HCT116 (cell line): Measurements from ENCODE around the gene ARHGAP33. TPM values are rescaled to one million over a fixed set of nuclear protein-coding genes. Genes with fewer than 3 reads are reported as not detected.

Experiments
- ATAC-seq: fragments of 200-7000 bp; cut with Tn5 transposase; 2 replicates; pipeline ENCODE4 v1.9.1; 2020; ENCODE audit warnings: mild to moderate bottlenecking, moderate library complexity
- BruUV-seq: library from RNA; stranded (reverse); fragments of 400-500 nt; replicated peaks from 2 replicates; lab custom pipeline; 2021; lab: Mats Ljungman, UMichigan
- CTCF ChIA-PET: fragments of 300-600 bp; sonication (Branson Sonifier 250); formaldehyde crosslinking; loops from one replicate; lab custom pipeline; 2021; ENCODE audit warnings: antibody characterized with exemption; lab: Charles Lee
- POLR2A ChIA-PET: fragments of 300-600, 350-600 bp; sonication (Branson Sonifier 250); formaldehyde crosslinking; loops from one replicate; lab custom pipeline; 2021; ENCODE audit warnings: antibody characterized with exemption; lab: Charles Lee
- RAD21 ChIA-PET, 2 experiments: fragments of 300-600 bp; sonication (Branson Sonifier 250); formaldehyde crosslinking; loops; one replicate each; lab custom pipeline; 2023; ENCODE audit warnings: low total read pairs in 2 of 2; ENCODE audit not compliant: uncharacterized antibody in 2 of 2, unreplicated experiment in 2 of 2, low non-redundant PET in 1 of 2; lab: Charles Lee
- DNase-seq: peaks from one replicate; pipeline ENCODE4 v3.0.0-alpha.2; 2010; ENCODE audit warnings: low read depth, low spot score
- H2AFZ ChIP-seq: fragments of 200-600 bp; shearing (Covaris generic), sonication (generic); 2 replicates; pipeline ENCODE4 v1.6.1; 2017; ENCODE audit warnings: low read depth, mixed run types, mixed read lengths, antibody characterized with exemption, low read length; ENCODE audit not compliant: poor library complexity, severe bottlenecking
- H3K27ac ChIP-seq: 2 replicates; pipeline ENCODE4 v1.5.1; 2012; ENCODE audit warnings: low read depth, low read length
- H3K27me3 ChIP-seq: fragments of 200-600 bp; sonication (generic); 2 replicates; pipeline ENCODE4 v1.6.1; 2016; ENCODE audit warnings: mixed run types, low read length, mixed read lengths; ENCODE audit not compliant: insufficient read depth
- H3K36me3 ChIP-seq, 2 experiments: fragments of 200-500 bp in 1 of 2; fragments of 200-600 bp in 1 of 2; sonication (Bioruptor generic) in 1 of 2; sonication (generic) in 1 of 2; 2 replicates each; pipeline versions ENCODE4 v1.5.1 to v1.6.1; 2014 to 2016; ENCODE audit warnings: low read length in 2 of 2, inconsistent platforms in 1 of 2, mixed read lengths in 1 of 2, mixed run types in 1 of 2; ENCODE audit not compliant: insufficient read depth in 2 of 2, control insufficient read depth in 1 of 2
- H3K4me1 ChIP-seq, 2 experiments: fragments of 200-600 bp in 1 of 2; sonication (generic) in 1 of 2; 2 replicates each; pipeline versions ENCODE4 v1.5.1 to v1.6.1; 2012 to 2017; ENCODE audit warnings: low read length in 2 of 2, inconsistent platforms in 1 of 2, mild to moderate bottlenecking in 1 of 2, mixed read lengths in 1 of 2, mixed run types in 1 of 2, moderate library complexity in 1 of 2; ENCODE audit not compliant: insufficient read depth in 2 of 2, control insufficient read depth in 1 of 2
- H3K4me2 ChIP-seq: fragments of 200-600 bp; sonication (generic); 2 replicates; pipeline ENCODE4 v1.6.1; 2017; ENCODE audit warnings: mixed run types, low read length, mixed read lengths
- H3K4me3 ChIP-seq, 2 experiments: fragments of 200-600 bp in 1 of 2; sonication (generic) in 1 of 2; replicated peaks in 1 of 2; 2 replicates each; pipeline ENCODE4 v1.5.1; 2011 to 2016; ENCODE audit warnings: low read length in 2 of 2, control low read depth in 1 of 2, low read depth in 1 of 2, mild to moderate bottlenecking in 1 of 2, mixed read lengths in 1 of 2, mixed run types in 1 of 2
- H3K79me2 ChIP-seq: fragments of 200-600 bp; sonication (generic); 2 replicates; pipeline ENCODE4 v1.6.1; 2017; ENCODE audit warnings: mild to moderate bottlenecking, mixed run types, low read length, moderate library complexity, mixed read lengths; ENCODE audit not compliant: insufficient read depth
- H3K9ac ChIP-seq: fragments of 200-600 bp; sonication (generic); 2 replicates; pipeline ENCODE4 v1.6.1; 2016; ENCODE audit warnings: low read length, mixed read lengths
- H3K9me2 ChIP-seq: fragments of 200-600 bp; sonication (generic), shearing (Covaris generic); 2 replicates; pipeline ENCODE4 v1.6.1; 2017; ENCODE audit warnings: mixed run types, mild to moderate bottlenecking, moderate library complexity; ENCODE audit not compliant: insufficient read depth
- H3K9me3 ChIP-seq, 2 experiments: fragments of 200-500 bp in 1 of 2; fragments of 200-600 bp in 1 of 2; sonication (Bioruptor generic) in 1 of 2; sonication (generic) in 1 of 2; 2 replicates each; pipeline ENCODE4 v1.6.1; 2014 to 2017; ENCODE audit warnings: low read length in 2 of 2, mixed read lengths in 2 of 2, inconsistent platforms in 1 of 2, low read depth in 1 of 2, mild to moderate bottlenecking in 1 of 2, mixed run types in 1 of 2, moderate library complexity in 1 of 2; ENCODE audit not compliant: control insufficient read depth in 1 of 2, insufficient read depth in 1 of 2
- H4K20me1 ChIP-seq: fragments of 200-600 bp; sonication (generic), shearing (Covaris generic); 2 replicates; pipeline ENCODE4 v1.6.1; 2017; ENCODE audit warnings: mixed run types, mild to moderate bottlenecking, moderate library complexity; ENCODE audit not compliant: insufficient read depth
- CBX3 ChIP-seq: IDR thresholded peaks from 2 replicates; pipeline ENCODE4 v1.6.1; 2012; ENCODE audit warnings: low read depth
- EGR1 ChIP-seq: IDR thresholded peaks from 2 replicates; pipeline ENCODE4 v1.6.1; 2012; ENCODE audit warnings: low read depth
- ELF1 ChIP-seq: IDR thresholded peaks from 2 replicates; pipeline ENCODE4 v1.6.1; 2012; ENCODE audit warnings: low read depth, borderline replicate concordance
- EZH2 ChIP-seq: fragments of 200-600 bp; sonication (generic); IDR thresholded peaks from 2 replicates; pipeline ENCODE4 v1.6.1; 2017; ENCODE audit warnings: antibody characterized with exemption, mixed run types
- EZH2phosphoT487 ChIP-seq: fragments of 200-600 bp; IDR thresholded peaks from 2 replicates; pipeline ENCODE4 v1.6.1; 2018; ENCODE audit warnings: antibody characterized with exemption, borderline replicate concordance
- JUND ChIP-seq: IDR thresholded peaks from 2 replicates; pipeline ENCODE4 v1.6.1; 2012
- POLR2A ChIP-seq: IDR thresholded peaks from 2 replicates; pipeline ENCODE4 v1.7.0; 2011; ENCODE audit warnings: borderline replicate concordance; ENCODE audit not compliant: insufficient read depth, insufficient read length; ENCODE audit errors: extremely low read depth
- RAD21 ChIP-seq: IDR thresholded peaks from 2 replicates; pipeline ENCODE4 v1.6.1; 2012; ENCODE audit warnings: low read depth, mild to moderate bottlenecking
- REST ChIP-seq: IDR thresholded peaks from 2 replicates; pipeline ENCODE4 v1.6.1; 2012; ENCODE audit warnings: low read depth
- SP1 ChIP-seq: IDR thresholded peaks from 2 replicates; pipeline ENCODE4 v1.6.1; 2012; ENCODE audit warnings: low read depth
- SRF ChIP-seq: IDR thresholded peaks from 2 replicates; pipeline ENCODE4 v1.6.1; 2012; ENCODE audit warnings: low read depth
- YY1 ChIP-seq: IDR thresholded peaks from 2 replicates; pipeline ENCODE4 v1.6.1; 2011; ENCODE audit warnings: low read length, low read depth, moderate library complexity, mild to moderate bottlenecking; ENCODE audit not compliant: insufficient replicate concordance; ENCODE audit errors: extremely low read depth
- ZFX ChIP-seq: fragments of 450-650 bp; IDR thresholded peaks from 2 replicates; pipeline ENCODE4 v1.6.1; 2017
- ZNF274 ChIP-seq: fragments of 200-500 bp; sonication (Bioruptor generic); IDR thresholded peaks from 2 replicates; pipeline ENCODE4 v1.6.1; 2014; ENCODE audit warnings: mild to moderate bottlenecking, low read depth, low read length, inconsistent platforms
- intact Hi-C: fragments of 100-400 bp; cut with micrococcal nuclease; formaldehyde crosslinking; loops from 2 replicates; pipeline ENCODE4 v1.10.0; 2022
- total RNA-seq: library from RNA; stranded (reverse); gene quantifications from one replicate; pipeline ENCODE4 v1.2.1, GENCODE V29; 2021; ENCODE audit not compliant: unreplicated experiment
- TF ChIP-seq, protein P1 (sequence below): IDR thresholded peaks from 2 replicates; pipeline ENCODE4 v1.6.1; 2011; ENCODE audit warnings: mild to moderate bottlenecking, low read length, moderate library complexity; ENCODE audit not compliant: insufficient replicate concordance; ENCODE audit errors: extremely low read depth

ARHGAP33 gene
- total RNA-seq, 1 experiment from 2014 or later, result 30.2 TPM

DNA sequence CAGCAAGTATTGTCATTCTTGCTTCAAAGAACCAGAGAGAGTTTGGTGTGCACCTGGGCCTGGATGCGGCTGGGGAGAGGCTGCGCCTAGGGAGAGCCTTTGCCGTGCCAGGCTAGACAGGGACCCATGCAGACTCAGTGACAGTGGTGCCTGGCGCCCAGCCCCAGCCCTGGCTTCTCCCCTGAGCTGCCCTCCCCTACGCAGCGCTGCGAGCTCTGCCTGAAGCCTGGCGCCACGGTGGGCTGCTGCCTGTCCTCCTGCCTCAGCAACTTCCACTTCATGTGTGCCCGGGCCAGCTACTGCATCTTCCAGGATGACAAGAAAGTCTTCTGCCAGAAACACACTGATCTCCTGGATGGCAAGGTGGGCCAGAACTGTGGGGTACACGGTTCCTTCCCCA lies 45.6 kb upstream of the ARHGAP33 start (continued):
- no peak for TF ChIP-seq CBX3
- TF ChIP-seq ELF1, result no peak
- no peak for TF ChIP-seq SRF
- TF ChIP-seq REST, result no peak
- no peak for TF ChIP-seq EZH2
- no peak for TF ChIP-seq POLR2A

DNA sequence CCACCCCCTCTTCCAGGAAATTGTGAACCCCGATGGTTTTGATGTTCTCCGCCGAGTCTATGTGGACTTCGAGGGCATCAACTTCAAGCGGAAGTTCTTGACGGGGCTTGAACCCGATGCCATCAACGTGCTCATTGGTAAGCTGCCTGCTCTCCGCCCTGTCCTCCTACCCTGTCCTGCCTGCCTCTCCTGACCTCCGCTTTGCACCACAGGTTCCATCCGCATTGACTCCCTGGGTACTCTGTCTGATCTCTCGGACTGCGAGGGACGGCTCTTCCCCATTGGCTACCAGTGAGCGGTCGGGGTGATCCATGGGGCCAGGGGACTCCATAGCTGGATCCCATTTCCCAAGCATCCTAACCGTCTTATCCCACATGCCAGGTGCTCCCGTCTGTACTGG lies 45.0 kb upstream of the ARHGAP33 start:
- peaks cover 50 to 59% of the 10 kb centered on the region in 2 experiments for H3K36me3 ChIP-seq
- ChIA-PET POLR2A (interaction anchor here (0.6 kb wide), 1 partner anchor 87 kb away, joined by 3 read pairs; no protein-coding TSS in a partner anchor), CTCF (no interaction called here), RAD21 (no interaction called here)
- intact Hi-C loops, result no loop called here
- no peaks in the 10 kb centered on the region for H3K4me1 ChIP-seq
- no peak overlapping the region for H3K9ac ChIP-seq
- no peak overlapping the region for H3K4me2 ChIP-seq
- no peak overlapping the region for H2AFZ ChIP-seq
- no peak overlapping the region for H3K4me3 ChIP-seq
- no peaks in the 10 kb centered on the region for H3K9me2 ChIP-seq
- H4K20me1 ChIP-seq, result no peaks in the 10 kb centered on the region
- H3K9me3 ChIP-seq, result no peaks in the 10 kb centered on the region
- no peak for ATAC-seq
- no peak overlapping the region for H3K27ac ChIP-seq
- no peaks in the 10 kb centered on the region for H3K27me3 ChIP-seq
- no TSS peak for BruUV-seq
- H3K79me2 ChIP-seq, result no peaks in the 10 kb centered on the region
- no peak for DNase-seq
- TF ChIP-seq EZH2phosphoT487 (no peak), ELF1 (no peak), JUND (no peak), SP1 (no peak), YY1 (no peak), RAD21 (no peak), ZFX (no peak), REST (no peak), ZNF274 (no peak), EGR1 (no peak)
- TF ChIP-seq, protein P1, sequence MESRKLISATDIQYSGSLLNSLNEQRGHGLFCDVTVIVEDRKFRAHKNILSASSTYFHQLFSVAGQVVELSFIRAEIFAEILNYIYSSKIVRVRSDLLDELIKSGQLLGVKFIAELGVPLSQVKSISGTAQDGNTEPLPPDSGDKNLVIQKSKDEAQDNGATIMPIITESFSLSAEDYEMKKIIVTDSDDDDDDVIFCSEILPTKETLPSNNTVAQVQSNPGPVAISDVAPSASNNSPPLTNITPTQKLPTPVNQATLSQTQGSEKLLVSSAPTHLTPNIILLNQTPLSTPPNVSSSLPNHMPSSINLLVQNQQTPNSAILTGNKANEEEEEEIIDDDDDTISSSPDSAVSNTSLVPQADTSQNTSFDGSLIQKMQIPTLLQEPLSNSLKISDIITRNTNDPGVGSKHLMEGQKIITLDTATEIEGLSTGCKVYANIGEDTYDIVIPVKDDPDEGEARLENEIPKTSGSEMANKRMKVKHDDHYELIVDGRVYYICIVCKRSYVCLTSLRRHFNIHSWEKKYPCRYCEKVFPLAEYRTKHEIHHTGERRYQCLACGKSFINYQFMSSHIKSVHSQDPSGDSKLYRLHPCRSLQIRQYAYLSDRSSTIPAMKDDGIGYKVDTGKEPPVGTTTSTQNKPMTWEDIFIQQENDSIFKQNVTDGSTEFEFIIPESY, result no peak
